HCT116 (cell line): ENCODE results near the gene TRMT2A. TPM values are rescaled to one million over a fixed set of nuclear protein-coding genes. Genes with fewer than 3 reads are reported as not detected.

ENCODE experiments used
- ATAC-seq: fragments of 200-7000 bp; cut with Tn5 transposase; 2 replicates; pipeline ENCODE4 v1.9.1; 2020; ENCODE audit warnings: mild to moderate bottlenecking, moderate library complexity
- BruUV-seq: library from RNA; stranded (reverse); fragments of 400-500 nt; replicated peaks from 2 replicates; lab custom pipeline; 2021; lab: Mats Ljungman, UMichigan
- CTCF ChIA-PET: fragments of 300-600 bp; sonication (Branson Sonifier 250); formaldehyde crosslinking; loops from one replicate; lab custom pipeline; 2021; ENCODE audit warnings: antibody characterized with exemption; lab: Charles Lee
- POLR2A ChIA-PET: fragments of 300-600, 350-600 bp; sonication (Branson Sonifier 250); formaldehyde crosslinking; loops from one replicate; lab custom pipeline; 2021; ENCODE audit warnings: antibody characterized with exemption; lab: Charles Lee
- RAD21 ChIA-PET, 2 experiments: fragments of 300-600 bp; sonication (Branson Sonifier 250); formaldehyde crosslinking; loops; one replicate each; lab custom pipeline; 2023; ENCODE audit warnings: low total read pairs in 2 of 2; ENCODE audit not compliant: uncharacterized antibody in 2 of 2, unreplicated experiment in 2 of 2, low non-redundant PET in 1 of 2; lab: Charles Lee
- DNase-seq: peaks from one replicate; pipeline ENCODE4 v3.0.0-alpha.2; 2010; ENCODE audit warnings: low read depth, low spot score
- H2AFZ ChIP-seq: fragments of 200-600 bp; shearing (Covaris generic), sonication (generic); 2 replicates; pipeline ENCODE4 v1.6.1; 2017; ENCODE audit warnings: low read depth, mixed run types, mixed read lengths, antibody characterized with exemption, low read length; ENCODE audit not compliant: poor library complexity, severe bottlenecking
- H3K27ac ChIP-seq: 2 replicates; pipeline ENCODE4 v1.5.1; 2012; ENCODE audit warnings: low read depth, low read length
- H3K27me3 ChIP-seq: fragments of 200-600 bp; sonication (generic); 2 replicates; pipeline ENCODE4 v1.6.1; 2016; ENCODE audit warnings: mixed run types, low read length, mixed read lengths; ENCODE audit not compliant: insufficient read depth
- H3K36me3 ChIP-seq, 2 experiments: fragments of 200-500 bp in 1 of 2; fragments of 200-600 bp in 1 of 2; sonication (Bioruptor generic) in 1 of 2; sonication (generic) in 1 of 2; 2 replicates each; pipeline versions ENCODE4 v1.5.1 to v1.6.1; 2014 to 2016; ENCODE audit warnings: low read length in 2 of 2, inconsistent platforms in 1 of 2, mixed read lengths in 1 of 2, mixed run types in 1 of 2; ENCODE audit not compliant: insufficient read depth in 2 of 2, control insufficient read depth in 1 of 2
- H3K4me1 ChIP-seq, 2 experiments: fragments of 200-600 bp in 1 of 2; sonication (generic) in 1 of 2; 2 replicates each; pipeline versions ENCODE4 v1.5.1 to v1.6.1; 2012 to 2017; ENCODE audit warnings: low read length in 2 of 2, inconsistent platforms in 1 of 2, mild to moderate bottlenecking in 1 of 2, mixed read lengths in 1 of 2, mixed run types in 1 of 2, moderate library complexity in 1 of 2; ENCODE audit not compliant: insufficient read depth in 2 of 2, control insufficient read depth in 1 of 2
- H3K4me2 ChIP-seq: fragments of 200-600 bp; sonication (generic); 2 replicates; pipeline ENCODE4 v1.6.1; 2017; ENCODE audit warnings: mixed run types, low read length, mixed read lengths
- H3K4me3 ChIP-seq, 2 experiments: fragments of 200-600 bp in 1 of 2; sonication (generic) in 1 of 2; replicated peaks in 1 of 2; 2 replicates each; pipeline ENCODE4 v1.5.1; 2011 to 2016; ENCODE audit warnings: low read length in 2 of 2, control low read depth in 1 of 2, low read depth in 1 of 2, mild to moderate bottlenecking in 1 of 2, mixed read lengths in 1 of 2, mixed run types in 1 of 2
- H3K79me2 ChIP-seq: fragments of 200-600 bp; sonication (generic); 2 replicates; pipeline ENCODE4 v1.6.1; 2017; ENCODE audit warnings: mild to moderate bottlenecking, mixed run types, low read length, moderate library complexity, mixed read lengths; ENCODE audit not compliant: insufficient read depth
- H3K9ac ChIP-seq: fragments of 200-600 bp; sonication (generic); 2 replicates; pipeline ENCODE4 v1.6.1; 2016; ENCODE audit warnings: low read length, mixed read lengths
- H3K9me2 ChIP-seq: fragments of 200-600 bp; sonication (generic), shearing (Covaris generic); 2 replicates; pipeline ENCODE4 v1.6.1; 2017; ENCODE audit warnings: mixed run types, mild to moderate bottlenecking, moderate library complexity; ENCODE audit not compliant: insufficient read depth
- H3K9me3 ChIP-seq, 2 experiments: fragments of 200-500 bp in 1 of 2; fragments of 200-600 bp in 1 of 2; sonication (Bioruptor generic) in 1 of 2; sonication (generic) in 1 of 2; 2 replicates each; pipeline ENCODE4 v1.6.1; 2014 to 2017; ENCODE audit warnings: low read length in 2 of 2, mixed read lengths in 2 of 2, inconsistent platforms in 1 of 2, low read depth in 1 of 2, mild to moderate bottlenecking in 1 of 2, mixed run types in 1 of 2, moderate library complexity in 1 of 2; ENCODE audit not compliant: control insufficient read depth in 1 of 2, insufficient read depth in 1 of 2
- H4K20me1 ChIP-seq: fragments of 200-600 bp; sonication (generic), shearing (Covaris generic); 2 replicates; pipeline ENCODE4 v1.6.1; 2017; ENCODE audit warnings: mixed run types, mild to moderate bottlenecking, moderate library complexity; ENCODE audit not compliant: insufficient read depth
- CBX3 ChIP-seq: IDR thresholded peaks from 2 replicates; pipeline ENCODE4 v1.6.1; 2012; ENCODE audit warnings: low read depth
- EGR1 ChIP-seq: IDR thresholded peaks from 2 replicates; pipeline ENCODE4 v1.6.1; 2012; ENCODE audit warnings: low read depth
- ELF1 ChIP-seq: IDR thresholded peaks from 2 replicates; pipeline ENCODE4 v1.6.1; 2012; ENCODE audit warnings: low read depth, borderline replicate concordance
- EZH2 ChIP-seq: fragments of 200-600 bp; sonication (generic); IDR thresholded peaks from 2 replicates; pipeline ENCODE4 v1.6.1; 2017; ENCODE audit warnings: antibody characterized with exemption, mixed run types
- FOSL1 ChIP-seq: IDR thresholded peaks from 2 replicates; pipeline ENCODE4 v1.6.1; 2012; ENCODE audit warnings: low read depth
- MAX ChIP-seq: IDR thresholded peaks from 2 replicates; pipeline ENCODE4 v1.6.1; 2012
- POLR2AphosphoS5 ChIP-seq: IDR thresholded peaks from 2 replicates; pipeline ENCODE4 v1.6.1; 2011; ENCODE audit warnings: mild to moderate bottlenecking, low read depth, low read length, moderate library complexity
- REST ChIP-seq: IDR thresholded peaks from 2 replicates; pipeline ENCODE4 v1.6.1; 2012; ENCODE audit warnings: low read depth
- SIN3A ChIP-seq: IDR thresholded peaks from 2 replicates; pipeline ENCODE4 v1.6.1; 2012; ENCODE audit warnings: low read depth
- SP1 ChIP-seq: IDR thresholded peaks from 2 replicates; pipeline ENCODE4 v1.6.1; 2012; ENCODE audit warnings: low read depth
- SRF ChIP-seq: IDR thresholded peaks from 2 replicates; pipeline ENCODE4 v1.6.1; 2012; ENCODE audit warnings: low read depth
- TCF7L2 ChIP-seq: IDR thresholded peaks from 2 replicates; pipeline ENCODE4 v1.7.0; 2011; ENCODE audit warnings: borderline replicate concordance, inconsistent platforms; ENCODE audit not compliant: insufficient read depth, insufficient read length; ENCODE audit errors: extremely low read depth
- YY1 ChIP-seq: IDR thresholded peaks from 2 replicates; pipeline ENCODE4 v1.6.1; 2011; ENCODE audit warnings: low read length, low read depth, moderate library complexity, mild to moderate bottlenecking; ENCODE audit not compliant: insufficient replicate concordance; ENCODE audit errors: extremely low read depth
- ZNF274 ChIP-seq: fragments of 200-500 bp; sonication (Bioruptor generic); IDR thresholded peaks from 2 replicates; pipeline ENCODE4 v1.6.1; 2014; ENCODE audit warnings: mild to moderate bottlenecking, low read depth, low read length, inconsistent platforms
- intact Hi-C: fragments of 100-400 bp; cut with micrococcal nuclease; formaldehyde crosslinking; loops from 2 replicates; pipeline ENCODE4 v1.10.0; 2022
- total RNA-seq: library from RNA; stranded (reverse); gene quantifications from one replicate; pipeline ENCODE4 v1.2.1, GENCODE V29; 2021; ENCODE audit not compliant: unreplicated experiment

The TRMT2A gene
- total RNA-seq, 1 experiment from 2014 or later = 67.3 TPM

DNA sequence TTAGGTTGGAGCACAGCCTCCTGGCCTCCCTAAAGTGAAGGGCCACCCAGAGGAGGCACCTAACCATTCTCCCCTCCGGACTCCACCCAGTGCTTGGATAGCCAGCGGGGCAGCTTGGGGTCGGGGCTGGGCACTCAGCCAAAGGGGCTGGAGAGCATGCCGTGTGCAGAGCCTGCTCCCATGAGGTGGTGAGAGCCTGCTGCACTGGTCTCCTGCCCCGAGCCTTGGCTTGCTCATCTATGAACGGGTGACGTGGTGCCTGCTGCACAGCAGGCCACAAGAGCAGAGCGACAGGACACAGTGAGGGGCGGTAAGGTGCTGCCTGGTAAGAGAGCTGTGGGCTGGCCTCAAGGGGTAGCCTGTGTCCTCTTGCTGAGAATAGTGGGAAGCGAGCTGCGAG, 47.8 kb upstream of the TRMT2A start:
- CTCF ChIA-PET = no interaction called here
- DNase-seq (no peak), ATAC-seq (no peak)
- no peak overlapping the region for H3K9ac ChIP-seq
- H3K9me2 ChIP-seq = no peaks in the 10 kb centered on the region
- H2AFZ ChIP-seq = no peak overlapping the region
- H3K4me3 ChIP-seq = no peak overlapping the region
- no peak for TF ChIP-seq SRF
- no peak for TF ChIP-seq EZH2
- no peak for TF ChIP-seq SP1
- TF ChIP-seq FOSL1 = no peak
- no peaks in the 10 kb centered on the region for H3K4me1 ChIP-seq
- no peak overlapping the region for H3K4me2 ChIP-seq
- RAD21 ChIA-PET = no interaction called here
- no TSS peak for BruUV-seq
- intact Hi-C loops = no loop called here
- H3K36me3 ChIP-seq = no peaks in the 10 kb centered on the region
- no peaks in the 10 kb centered on the region for H4K20me1 ChIP-seq
- H3K27me3 ChIP-seq = no peaks in the 10 kb centered on the region
- POLR2A ChIA-PET = no interaction called here
- H3K9me3 ChIP-seq = no peaks in the 10 kb centered on the region
- no peaks in the 10 kb centered on the region for H3K79me2 ChIP-seq
- no peak overlapping the region for H3K27ac ChIP-seq

DNA sequence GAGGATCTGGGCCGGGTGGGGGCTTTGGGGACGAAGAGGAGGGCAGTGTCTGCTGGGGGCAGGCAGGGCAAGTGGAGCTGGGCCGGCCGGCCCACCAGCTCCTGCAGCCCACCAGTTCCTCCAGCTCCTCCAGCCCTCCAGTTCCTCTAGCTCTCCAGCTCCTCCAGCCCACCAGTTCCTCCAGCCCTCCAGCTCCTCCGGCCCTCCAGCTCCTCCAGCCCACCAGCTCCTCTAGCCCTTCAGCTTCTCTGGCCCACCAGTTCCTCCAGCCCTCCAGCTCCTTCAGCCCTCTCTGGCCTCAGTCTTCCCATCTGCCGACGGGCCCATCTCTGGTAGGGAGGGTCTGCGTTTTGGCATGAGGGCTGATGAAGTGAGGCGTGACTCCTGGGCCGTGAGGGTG, 43.0 kb upstream of the TRMT2A start:
- CTCF ChIA-PET = no interaction called here
- H3K79me2 ChIP-seq = no peaks in the 10 kb centered on the region
- H3K4me1 ChIP-seq = no peaks in the 10 kb centered on the region
- H3K4me2 ChIP-seq = no peak overlapping the region
- no peak overlapping the region for H3K9ac ChIP-seq
- no peak for ATAC-seq
- no peak overlapping the region for H3K27ac ChIP-seq
- intact Hi-C loops = no loop called here
- no peak for DNase-seq
- no peaks in the 10 kb centered on the region for H3K9me2 ChIP-seq
- RAD21 ChIA-PET = no interaction called here
- TF ChIP-seq SRF = no peak
- no peak for TF ChIP-seq CBX3
- TF ChIP-seq YY1 = no peak
- TF ChIP-seq ELF1 = no peak
- TF ChIP-seq POLR2AphosphoS5 = no peak
- TF ChIP-seq REST = no peak
- no peak for TF ChIP-seq TCF7L2
- TF ChIP-seq ZNF274 = no peak
- no peak for TF ChIP-seq MAX
- no peak for TF ChIP-seq SIN3A
- TF ChIP-seq EGR1 = no peak
- no TSS peak for BruUV-seq
- POLR2A ChIA-PET = no interaction called here
- H3K36me3 ChIP-seq = no peaks in the 10 kb centered on the region
- H2AFZ ChIP-seq = no peak overlapping the region
- H3K9me3 ChIP-seq = no peaks in the 10 kb centered on the region
- no peaks in the 10 kb centered on the region for H3K27me3 ChIP-seq
- no peak overlapping the region for H3K4me3 ChIP-seq
- no peaks in the 10 kb centered on the region for H4K20me1 ChIP-seq
